Activated CD8-positive, alpha-beta memory T cell treated with anti-CD3 and anti-CD28 coated beads, Interleukin-2, amount 10 ng/mL, durations not matched to agents 7 days and 5 days (primary cell): Measurements from ENCODE around the gene UBASH3A. TPM values are rescaled to one million over a fixed set of nuclear protein-coding genes. Genes with fewer than 3 reads are reported as not detected.

Experiments
- ATAC-seq: fragments of 150-1000 bp; cut with Tn5 transposase; one replicate; pipeline ENCODE4 v1.10.0; 2021; ENCODE audit warnings: moderate library complexity
- CTCF ChIA-PET: fragments of 350-600 bp; sonication (Branson Sonifier 250); formaldehyde crosslinking; loops from one replicate; lab custom pipeline; 2021; ENCODE audit warnings: antibody characterized with exemption; lab: Charles Lee
- DNase-seq: peaks from one replicate; pipeline ENCODE4 v3.0.0-alpha.2; 2020
- H3K27ac Mint-ChIP-seq: one replicate; pipeline ENCODE4 v1.8.0; 2021; ENCODE audit warnings: mild to moderate bottlenecking, mixed read lengths
- H3K27me3 Mint-ChIP-seq: one replicate; pipeline ENCODE4 v1.8.0; 2021; ENCODE audit warnings: mixed read lengths
- H3K36me3 Mint-ChIP-seq: one replicate; pipeline ENCODE4 v1.8.0; 2021; ENCODE audit warnings: mild to moderate bottlenecking, mixed read lengths
- H3K4me1 Mint-ChIP-seq: one replicate; pipeline ENCODE4 v1.8.0; 2021; ENCODE audit warnings: mixed read lengths
- H3K4me3 Mint-ChIP-seq: one replicate; pipeline ENCODE4 v1.8.0; 2021; ENCODE audit warnings: mild to moderate bottlenecking, moderate library complexity, mixed read lengths
- H3K9me3 Mint-ChIP-seq: one replicate; pipeline ENCODE4 v1.8.0; 2022; ENCODE audit warnings: low read depth, mixed read lengths
- total RNA-seq, 2 experiments: library from RNA; stranded (reverse); gene quantifications; one replicate each; pipeline ENCODE4 v1.2.3, GENCODE V29; 2021

The UBASH3A gene
- total RNA-seq, 2 experiments from 2014 or later: 75.3 to 89.5 TPM

DNA sequence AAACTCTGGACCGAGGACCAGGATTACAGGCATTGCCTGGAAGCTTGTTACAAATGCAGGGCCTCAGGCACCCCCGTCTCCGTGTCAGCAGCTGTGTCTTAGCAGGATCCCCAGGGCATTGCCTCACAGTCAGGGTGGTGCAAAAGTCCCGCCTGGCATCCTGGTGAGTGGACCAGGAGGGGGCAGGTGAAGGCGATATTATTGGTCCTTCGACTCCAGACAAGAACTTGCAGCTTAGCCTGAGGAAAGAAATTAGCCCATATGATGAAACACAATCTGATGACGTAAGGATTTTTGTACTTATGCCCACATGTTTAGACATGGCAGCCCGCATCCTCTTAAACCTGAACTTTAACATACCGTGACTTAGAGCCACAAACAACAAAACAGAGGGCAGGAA lies 51.5 kb downstream of the UBASH3A start:
- Mint-ChIP-seq H3K4me3 (no peak overlapping the region), H3K27me3 (no peaks in the 10 kb centered on the region), H3K36me3 (no peaks in the 10 kb centered on the region), H3K4me1 (peaks cover 19% of the 10 kb centered on the region), H3K27ac (no peak overlapping the region), H3K9me3 (no peaks in the 10 kb centered on the region)
- DNase-seq (no peak), ATAC-seq (no peak)
- CTCF ChIA-PET: interaction anchor here (0.7 to 1.4 kb wide), 3 partner anchors 13 to 118 kb away, joined by 3 to 7 read pairs (median 3); no protein-coding TSS in a partner anchor

GRCh38 chr21:42455754-42456440 lies 52.2 kb downstream of the UBASH3A start:
- no peaks in the 10 kb centered on the region for H3K9me3 Mint-ChIP-seq

GRCh38 chr21:42456457-42456856 lies 52.8 kb downstream of the UBASH3A start:
- CTCF ChIA-PET: interaction anchor here (0.6 to 1.5 kb wide), 6 partner anchors 9 to 311 kb away, joined by 3 to 6 read pairs (median 4); partner anchors contain the start of gene UBASH3A
- Mint-ChIP-seq H3K4me3 (no peak overlapping the region), H3K27ac (no peak overlapping the region), H3K4me1 (peaks cover 21% of the 10 kb centered on the region), H3K27me3 (no peaks in the 10 kb centered on the region), H3K9me3 (no peaks in the 10 kb centered on the region), H3K36me3 (no peaks in the 10 kb centered on the region)
- peak; percentile 63 for DNase-seq
- peak; percentile 88 for ATAC-seq

More at GRCh38 chr21:42455754-42456440, 52.2 kb downstream of the UBASH3A start:
- H3K36me3 Mint-ChIP-seq: no peaks in the 10 kb centered on the region
- no peaks in the 10 kb centered on the region for H3K27me3 Mint-ChIP-seq
- DNase-seq (no peak), ATAC-seq (no peak)
- peaks cover 17% of the 10 kb centered on the region for H3K4me1 Mint-ChIP-seq
- no peak overlapping the region for H3K4me3 Mint-ChIP-seq
- no peak overlapping the region for H3K27ac Mint-ChIP-seq
- CTCF ChIA-PET: interaction anchor here (1.0 to 1.5 kb wide), 6 partner anchors 9 to 311 kb away, joined by 3 to 7 read pairs (median 4); no protein-coding TSS in a partner anchor

DNA sequence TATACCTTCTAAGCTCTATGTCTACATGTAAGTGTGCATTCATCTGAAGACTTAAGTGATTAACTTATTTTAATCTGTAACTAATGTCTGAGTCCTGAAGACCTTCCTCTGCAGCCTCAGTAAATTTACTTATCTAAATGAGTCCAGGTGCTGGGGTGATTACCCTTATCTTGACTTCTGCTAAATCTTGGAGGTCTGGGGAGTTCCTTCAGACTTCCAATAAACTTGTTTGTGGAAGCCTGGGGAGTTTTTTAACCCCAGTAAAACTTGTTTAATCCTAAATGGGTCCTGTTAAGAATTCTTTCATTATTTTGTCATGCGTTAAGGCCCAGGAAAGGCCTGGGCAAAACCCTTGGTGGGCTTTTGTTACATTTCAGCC lies 55.4 kb downstream of the UBASH3A start:
- Mint-ChIP-seq H3K4me3 (no peak overlapping the region), H3K36me3 (no peaks in the 10 kb centered on the region), H3K27me3 (no peaks in the 10 kb centered on the region), H3K9me3 (no peaks in the 10 kb centered on the region), H3K27ac (no peak overlapping the region), H3K4me1 (peaks cover 31% of the 10 kb centered on the region)
- CTCF ChIA-PET: interaction anchor here (0.9 to 2.0 kb wide), 4 partner anchors 8 to 123 kb away, joined by 3 to 4 read pairs (median 4); no protein-coding TSS in a partner anchor
- ATAC-seq (no peak), DNase-seq (no peak)

DNA sequence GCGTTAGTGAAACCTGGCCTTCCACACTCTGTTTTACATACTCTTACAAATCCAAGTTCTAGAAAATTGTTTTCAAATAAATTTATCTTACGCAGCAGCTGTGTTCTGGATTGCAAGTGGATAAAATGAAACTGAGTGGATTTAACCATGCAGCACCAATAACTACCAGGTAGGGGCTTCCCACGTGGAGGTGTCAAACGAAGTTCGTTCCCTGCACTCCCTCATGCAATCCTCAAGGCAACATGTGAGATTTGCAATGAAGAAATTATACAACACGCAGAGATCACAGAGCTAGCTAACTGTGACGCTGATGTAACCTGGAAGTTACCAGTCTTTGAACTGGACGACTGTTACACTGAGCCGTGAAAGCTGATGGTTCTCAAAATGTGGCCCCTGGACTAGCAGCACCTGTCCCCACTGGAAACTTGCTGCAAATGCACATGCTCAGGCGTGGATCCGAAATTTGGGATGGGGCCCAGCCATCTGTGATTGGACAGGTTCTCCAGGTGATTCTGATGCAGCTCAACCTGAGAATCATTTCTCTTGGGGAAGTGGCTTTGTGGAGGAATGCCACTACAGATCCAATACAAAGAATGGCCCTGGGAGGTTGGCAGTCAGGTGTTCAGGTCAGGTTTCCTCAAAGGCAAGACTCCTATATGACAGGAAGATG lies 56.0 kb downstream of the UBASH3A start:
- peaks cover 37% of the 10 kb centered on the region for H3K4me1 Mint-ChIP-seq
- H3K27me3 Mint-ChIP-seq: no peaks in the 10 kb centered on the region
- CTCF ChIA-PET: interaction anchor here (0.9 to 2.0 kb wide), 4 partner anchors 7 to 124 kb away, joined by 3 to 4 read pairs (median 4); no protein-coding TSS in a partner anchor
- H3K9me3 Mint-ChIP-seq: no peaks in the 10 kb centered on the region
- no peaks in the 10 kb centered on the region for H3K36me3 Mint-ChIP-seq
- ATAC-seq (no peak), DNase-seq (no peak)
- no peak overlapping the region for H3K27ac Mint-ChIP-seq
- H3K4me3 Mint-ChIP-seq: no peak overlapping the region

DNA sequence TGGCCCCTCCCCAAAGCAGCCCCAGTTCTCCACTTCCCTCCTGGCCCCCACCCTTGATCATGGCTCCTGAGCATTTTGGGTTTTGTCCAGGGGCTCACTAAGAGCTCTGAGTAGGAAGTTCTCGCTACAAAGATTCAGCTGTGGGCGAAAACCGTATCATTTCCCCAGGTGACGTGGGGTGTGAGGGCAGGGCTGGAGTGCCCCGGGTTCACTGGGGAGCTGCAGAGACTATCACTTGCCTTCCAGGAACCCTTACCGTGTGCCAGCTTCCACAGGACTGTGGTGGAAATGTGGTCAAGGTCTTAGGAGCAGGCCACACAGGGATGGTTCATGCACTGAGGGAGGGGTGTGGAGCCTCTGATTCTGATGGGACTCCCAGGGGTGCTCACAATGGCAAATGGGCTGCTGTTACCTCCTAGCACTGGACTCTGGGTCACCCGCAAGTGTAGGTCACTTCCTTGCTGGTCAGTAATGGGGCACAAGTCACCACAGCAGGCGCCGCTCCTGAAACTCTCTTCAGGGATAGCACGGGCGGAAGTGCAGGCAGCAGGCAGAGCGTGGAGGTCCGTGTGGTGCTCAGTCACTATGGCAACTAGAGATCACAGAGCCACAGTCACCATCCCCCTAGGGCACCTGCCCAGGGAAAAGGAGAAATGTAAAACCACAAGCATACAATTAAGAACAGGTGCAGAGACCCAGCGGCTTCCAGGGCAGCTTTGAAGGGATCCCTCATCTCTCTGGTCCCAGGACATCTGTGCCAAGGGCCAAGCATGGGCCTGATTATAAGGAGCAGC lies 56.9 kb downstream of the UBASH3A start:
- no peaks in the 10 kb centered on the region for H3K36me3 Mint-ChIP-seq
- ATAC-seq: no peak

GRCh38 chr21:42461185-42461520 lies 57.5 kb downstream of the UBASH3A start:
- CTCF ChIA-PET: interaction anchor here (1.2 kb wide), 1 partner anchor 297 kb away, joined by 3 read pairs; no protein-coding TSS in a partner anchor
- H3K36me3 Mint-ChIP-seq: no peaks in the 10 kb centered on the region
- peaks cover 42% of the 10 kb centered on the region for H3K4me1 Mint-ChIP-seq
- no peak overlapping the region for H3K4me3 Mint-ChIP-seq
- H3K9me3 Mint-ChIP-seq: no peaks in the 10 kb centered on the region
- no peaks in the 10 kb centered on the region for H3K27me3 Mint-ChIP-seq
- no peak overlapping the region for H3K27ac Mint-ChIP-seq
- ATAC-seq (no peak), DNase-seq (no peak)

More for the DNA sequence above, 56.9 kb downstream of the UBASH3A start:
- Mint-ChIP-seq H3K4me1 (peaks cover 42% of the 10 kb centered on the region), H3K9me3 (no peaks in the 10 kb centered on the region), H3K4me3 (no peak overlapping the region), H3K27ac (no peak overlapping the region), H3K27me3 (no peaks in the 10 kb centered on the region)
- CTCF ChIA-PET: interaction anchor here (1.2 to 1.3 kb wide), 2 partner anchors 124 to 296 kb away, joined by 3 to 4 read pairs; no protein-coding TSS in a partner anchor
- DNase-seq: no peak

GRCh38 chr21:42461881-42462877 lies 58.5 kb downstream of the UBASH3A start:
- no peak overlapping the region for H3K4me3 Mint-ChIP-seq
- H3K9me3 Mint-ChIP-seq: no peaks in the 10 kb centered on the region
- no peaks in the 10 kb centered on the region for H3K27me3 Mint-ChIP-seq
- CTCF ChIA-PET: interaction anchor here (0.9 to 1.2 kb wide), 2 partner anchors 12 to 298 kb away, joined by 3 to 4 read pairs; no protein-coding TSS in a partner anchor
- no peaks in the 10 kb centered on the region for H3K36me3 Mint-ChIP-seq
- H3K4me1 Mint-ChIP-seq: peaks cover 43% of the 10 kb centered on the region
- ATAC-seq: no peak
- DNase-seq: no peak
- no peak overlapping the region for H3K27ac Mint-ChIP-seq

GRCh38 chr21:42463861-42464515 lies 60.3 kb downstream of the UBASH3A start:
- peak; percentile 84 for DNase-seq
- H3K27me3 Mint-ChIP-seq: peaks cover 4% of the 10 kb centered on the region
- H3K4me3 Mint-ChIP-seq: peak overlapping the region; percentile 3
- H3K36me3 Mint-ChIP-seq: no peaks in the 10 kb centered on the region
- CTCF ChIA-PET: interaction anchor here (1.7 kb wide), 1 partner anchor 129 kb away, joined by 4 read pairs; no protein-coding TSS in a partner anchor
- peak; percentile 90 for ATAC-seq
- peak overlapping the region; percentile 77 for H3K27ac Mint-ChIP-seq
- no peaks in the 10 kb centered on the region for H3K9me3 Mint-ChIP-seq
- peaks cover 50% of the 10 kb centered on the region for H3K4me1 Mint-ChIP-seq

DNA sequence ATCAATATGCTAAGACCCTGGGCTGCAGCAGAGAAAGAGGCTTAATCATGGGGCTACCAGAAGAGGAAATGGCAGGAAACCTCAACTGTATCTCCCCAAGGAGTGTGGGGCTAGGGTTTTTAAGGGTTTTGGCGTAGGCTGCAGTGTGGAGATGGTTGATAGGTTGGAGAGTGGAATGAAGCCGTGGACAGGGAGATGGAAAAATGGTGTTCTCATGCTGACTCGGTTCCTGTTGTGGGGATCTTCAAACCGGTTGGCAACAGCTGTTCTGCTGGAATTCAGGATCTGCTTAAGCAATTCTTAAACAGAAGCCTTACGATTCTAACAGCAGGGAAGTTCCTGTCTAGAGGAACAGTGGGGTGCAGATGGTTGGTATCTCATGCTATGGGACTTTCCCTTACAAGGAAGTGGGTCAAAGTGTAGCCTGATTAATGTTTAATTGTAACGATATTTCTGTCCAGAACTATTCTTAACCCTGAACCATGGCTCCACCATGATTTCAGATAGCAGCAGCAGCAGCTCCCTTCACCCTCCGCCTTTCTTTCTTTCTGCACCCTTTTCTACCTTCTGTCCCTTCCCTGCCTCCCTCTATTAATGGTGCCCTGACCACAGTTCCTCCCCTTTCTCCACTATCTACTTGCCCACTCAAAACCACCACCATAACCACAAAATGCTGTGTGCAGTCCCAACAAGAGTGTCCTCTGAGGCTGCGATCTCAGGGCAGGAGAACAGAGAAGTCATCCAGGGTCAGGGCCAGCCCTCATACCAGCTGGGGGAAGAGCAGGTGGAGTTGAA lies 61.5 kb downstream of the UBASH3A start:
- H3K27me3 Mint-ChIP-seq: peaks cover 4% of the 10 kb centered on the region
- H3K9me3 Mint-ChIP-seq: no peaks in the 10 kb centered on the region
- DNase-seq (no peak), ATAC-seq (no peak)
- CTCF ChIA-PET: interaction anchor here (1.5 to 3.2 kb wide), 2 partner anchors 9 to 15 kb away, joined by 3 to 15 read pairs; no protein-coding TSS in a partner anchor
- H3K36me3 Mint-ChIP-seq: no peaks in the 10 kb centered on the region
- H3K4me3 Mint-ChIP-seq: no peak overlapping the region
- H3K27ac Mint-ChIP-seq: peak overlapping the region; percentile 30
- peaks cover 50% of the 10 kb centered on the region for H3K4me1 Mint-ChIP-seq

- CTCF ChIA-PET: interaction anchor here (1.5 to 3.2 kb wide), 2 partner anchors 10 to 15 kb away, joined by 3 to 15 read pairs; no protein-coding TSS in a partner anchor
- peaks cover 4% of the 10 kb centered on the region for H3K27me3 Mint-ChIP-seq
- no peaks in the 10 kb centered on the region for H3K9me3 Mint-ChIP-seq
- ATAC-seq (no peak), DNase-seq (no peak)
- no peak overlapping the region for H3K27ac Mint-ChIP-seq
- no peak overlapping the region for H3K4me3 Mint-ChIP-seq
- no peaks in the 10 kb centered on the region for H3K36me3 Mint-ChIP-seq
- H3K4me1 Mint-ChIP-seq: peaks cover 48% of the 10 kb centered on the region
Observed at GRCh38 chr21:42465803-42466127, 62.1 kb downstream of the UBASH3A start.
